HG02571 (cell line): ENCODE results near the gene ANO2.
"Not testable (repeated sequence)": the region's sequence is repeated elsewhere in the genome, so short reads cannot be mapped to it uniquely, and the experiment has no call there.

ENCODE experiments used
- ATAC-seq: cut with Tn5 transposase; IDR thresholded peaks from one replicate; pipeline ENCODE4 v1.9.1; 2021; ENCODE audit warnings: mild to moderate bottlenecking, moderate library complexity; ENCODE audit not compliant: unreplicated experiment

ANO2 gene

DNA sequence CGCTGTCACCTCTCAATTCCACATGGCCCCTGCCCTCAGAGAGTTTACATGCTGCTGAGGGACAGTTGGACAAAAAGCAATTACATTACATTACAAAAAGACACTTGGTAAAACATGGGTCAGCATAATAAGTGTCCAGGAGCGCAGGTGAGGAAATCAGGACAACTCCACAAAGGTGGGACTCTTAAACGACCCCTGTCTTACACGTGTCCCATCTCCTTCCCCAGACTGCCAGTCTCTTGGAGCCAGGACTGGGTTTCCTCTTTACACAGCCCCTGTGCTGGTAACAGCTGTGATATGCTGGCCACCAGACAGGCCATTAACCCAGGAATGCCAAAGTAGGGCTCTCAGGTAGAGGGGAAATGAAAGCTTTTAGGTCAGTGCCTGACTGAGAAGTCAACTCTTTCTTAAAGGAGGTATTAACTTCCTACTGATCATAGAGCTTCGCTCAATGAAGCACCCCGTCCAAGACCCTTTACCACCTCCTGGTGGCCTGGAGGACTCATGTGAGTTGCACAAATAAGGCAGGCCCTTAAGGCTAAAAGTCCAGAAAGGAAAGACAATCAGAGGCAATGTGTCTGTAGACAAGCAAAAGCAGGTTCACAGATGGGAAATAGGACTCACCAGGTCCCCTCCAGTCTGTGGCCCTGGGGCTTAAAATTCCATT, 55.5 kb downstream of the ANO2 start:
- no peak for ATAC-seq

DNA sequence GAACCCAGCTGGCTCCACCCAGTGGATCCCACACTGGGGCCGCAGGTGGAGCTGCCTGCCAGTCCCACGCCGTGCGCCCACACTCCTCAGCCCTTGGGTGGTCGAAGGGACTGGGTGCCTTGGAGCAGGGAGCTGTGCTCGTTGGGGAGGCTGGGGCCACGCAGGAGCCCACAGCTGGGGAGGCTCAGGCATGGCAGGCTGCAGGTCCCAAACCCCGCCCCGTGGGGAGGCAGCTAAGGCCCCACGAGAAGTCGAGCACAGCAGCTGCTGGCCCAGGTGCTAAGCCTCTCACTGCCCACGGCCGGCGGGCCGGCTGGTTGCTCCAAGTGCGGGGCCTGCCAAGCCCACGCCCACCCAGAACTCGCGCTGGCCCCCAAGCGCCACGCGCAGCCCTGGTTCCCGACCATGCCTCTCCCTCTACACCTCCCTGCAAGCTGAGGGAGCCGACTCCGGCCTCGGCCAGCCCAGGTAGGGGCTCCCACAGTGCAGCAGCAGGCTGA, 56.2 kb downstream of the ANO2 start:
- no peak for ATAC-seq

DNA sequence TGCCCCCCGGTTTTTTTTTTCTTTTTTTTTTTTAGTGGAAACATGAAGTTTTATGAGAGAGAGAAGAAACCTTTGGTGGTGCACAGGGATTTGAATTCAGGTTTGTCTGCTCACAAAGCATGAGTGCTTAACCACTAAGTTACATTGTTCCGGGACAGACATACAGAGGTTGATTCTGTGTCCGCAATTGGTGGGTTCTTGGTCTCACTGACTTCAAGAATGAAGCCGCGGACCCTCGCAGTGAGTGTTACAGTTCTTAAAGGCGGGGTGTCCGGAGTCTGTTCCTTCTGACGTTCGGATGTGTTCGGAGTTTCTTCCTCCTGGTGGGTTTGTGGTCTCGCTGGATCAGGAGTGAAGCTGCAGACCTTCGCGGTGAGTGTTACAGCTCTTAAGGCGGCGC, 57.2 kb downstream of the ANO2 start:
- ATAC-seq = not testable (repeated sequence)

DNA sequence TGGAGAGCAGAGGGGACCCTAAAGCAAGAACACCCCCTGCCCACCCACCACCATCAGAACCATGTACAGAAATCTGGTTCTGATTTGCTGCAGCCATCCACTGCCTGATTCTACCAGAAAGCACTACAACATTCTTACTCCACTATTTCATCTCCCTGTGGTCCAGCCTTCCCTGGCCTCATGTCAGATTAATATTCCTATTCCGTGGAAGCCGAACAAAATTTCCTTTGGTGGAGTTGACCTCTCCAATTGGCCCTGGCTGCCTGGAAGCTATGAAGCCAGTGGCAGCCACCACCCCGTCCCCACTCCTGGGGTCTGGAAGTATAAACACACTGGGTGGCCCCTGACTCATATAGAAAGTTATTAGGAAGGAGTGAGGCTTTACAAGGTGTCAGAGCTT, 60.2 kb downstream of the ANO2 start:
- ATAC-seq = no peak

DNA sequence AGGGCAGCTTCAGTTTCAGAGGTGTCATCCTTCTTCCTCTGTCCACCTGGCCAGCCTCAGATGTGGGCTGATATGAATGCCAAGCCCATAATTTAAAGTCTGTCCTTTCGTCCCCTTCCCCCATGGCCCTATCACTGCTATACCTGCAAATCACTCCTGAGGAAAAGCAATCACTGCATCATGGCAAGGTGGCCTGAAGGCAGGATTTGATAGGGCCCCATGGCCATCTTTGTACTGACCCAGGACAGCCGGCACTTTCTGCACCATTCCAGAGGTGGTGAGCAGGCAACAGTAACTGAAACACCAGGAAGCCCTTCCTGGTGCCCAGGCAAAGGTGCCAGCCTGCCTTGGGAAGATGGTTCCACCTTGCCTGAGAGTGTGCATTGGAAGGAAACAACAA, 60.8 kb downstream of the ANO2 start:
- ATAC-seq = no peak

DNA sequence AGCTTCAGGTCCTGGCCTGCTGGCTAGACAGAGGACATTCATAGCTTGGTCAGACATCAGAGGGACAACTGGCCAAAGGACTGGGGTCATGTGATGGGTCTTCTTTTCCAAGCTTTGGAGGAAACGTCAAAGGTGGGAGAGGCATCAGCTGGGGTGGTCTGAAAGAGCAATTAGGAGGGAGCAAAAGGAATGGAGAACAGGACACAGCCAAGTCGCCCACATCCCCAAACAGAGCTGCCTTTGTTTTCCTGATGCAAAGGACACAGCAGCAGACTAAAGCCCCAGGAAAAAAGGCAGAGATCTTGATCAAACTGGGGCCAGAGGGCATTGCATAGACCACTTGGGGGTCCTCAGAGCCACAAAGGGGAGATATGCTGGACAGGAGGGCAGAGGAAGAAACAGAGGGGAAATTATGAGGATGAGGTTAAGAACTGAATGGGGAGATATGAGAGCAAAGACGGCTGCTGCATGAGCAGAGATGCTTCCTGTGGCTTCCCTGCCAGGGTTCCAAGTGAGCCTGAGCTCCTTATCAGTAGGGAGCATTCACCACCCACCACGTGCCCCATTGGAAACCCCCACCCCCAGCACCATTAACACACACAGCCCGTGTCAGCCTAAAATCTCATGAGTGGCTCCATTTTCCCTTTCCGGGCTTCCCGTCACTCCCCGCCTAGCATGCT, 62.4 kb downstream of the ANO2 start:
- no peak for ATAC-seq

DNA sequence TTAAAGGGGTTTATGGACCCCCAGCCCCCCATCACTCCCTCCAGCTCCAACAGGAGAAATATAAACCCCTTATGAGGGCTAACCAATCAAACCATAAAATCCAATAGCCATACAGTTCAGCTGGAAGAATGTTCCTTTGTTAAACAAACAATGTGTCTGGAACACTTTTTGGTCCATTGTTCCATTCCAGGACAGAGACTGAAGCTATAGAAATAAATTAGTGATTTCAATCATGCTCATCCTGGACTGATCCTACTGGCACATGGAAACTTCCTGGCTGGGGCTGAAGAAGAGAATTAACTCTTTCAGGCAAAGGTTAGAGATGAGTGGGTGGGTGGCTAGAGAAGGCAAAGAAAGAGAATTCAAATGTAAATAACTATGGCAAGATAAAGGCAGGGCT, 63.4 kb downstream of the ANO2 start:
- no peak for ATAC-seq

DNA sequence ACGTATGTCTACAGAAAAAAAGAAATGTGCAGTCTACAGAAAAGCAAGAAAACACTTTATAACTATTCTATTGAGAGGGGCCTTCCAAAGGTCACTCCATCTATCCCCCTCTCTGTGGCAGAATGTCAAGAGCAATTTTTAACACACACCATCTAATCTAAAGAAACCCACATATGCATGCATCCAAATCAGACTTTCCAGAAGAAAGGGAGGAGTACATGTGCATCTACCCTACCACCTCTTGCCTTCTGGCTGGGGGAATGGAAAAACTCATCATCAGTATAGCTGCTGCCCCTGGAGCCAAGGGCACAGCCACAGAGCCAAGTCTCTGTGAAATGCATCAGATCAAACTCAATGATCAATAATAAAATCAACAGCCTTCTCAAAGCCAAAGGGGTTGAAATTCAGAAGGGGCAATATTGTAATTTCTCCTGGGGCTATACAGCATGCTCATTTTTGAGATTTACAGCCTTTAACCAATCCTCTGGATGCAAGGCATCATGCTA, 63.9 kb downstream of the ANO2 start:
- ATAC-seq = no peak

DNA sequence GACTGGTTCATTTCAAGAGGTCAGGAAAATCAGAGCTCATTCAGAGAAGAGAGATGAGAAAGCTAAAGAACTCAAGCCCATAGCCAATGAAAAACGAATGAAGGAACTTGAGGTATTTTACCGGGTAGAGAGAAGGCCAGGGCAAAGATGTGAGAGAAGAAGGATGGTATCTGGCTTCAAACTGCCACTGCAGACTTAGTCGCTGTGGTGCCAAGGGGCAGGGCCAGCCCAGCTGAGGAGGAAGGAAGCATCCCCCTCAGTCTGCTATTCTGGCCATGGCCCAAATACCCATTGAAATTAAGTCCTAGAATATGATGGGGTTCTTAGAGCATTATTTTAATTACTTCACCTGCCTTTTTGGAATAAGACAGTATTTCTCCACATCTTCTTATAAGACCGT, 69.2 kb downstream of the ANO2 start:
- ATAC-seq = no peak

DNA sequence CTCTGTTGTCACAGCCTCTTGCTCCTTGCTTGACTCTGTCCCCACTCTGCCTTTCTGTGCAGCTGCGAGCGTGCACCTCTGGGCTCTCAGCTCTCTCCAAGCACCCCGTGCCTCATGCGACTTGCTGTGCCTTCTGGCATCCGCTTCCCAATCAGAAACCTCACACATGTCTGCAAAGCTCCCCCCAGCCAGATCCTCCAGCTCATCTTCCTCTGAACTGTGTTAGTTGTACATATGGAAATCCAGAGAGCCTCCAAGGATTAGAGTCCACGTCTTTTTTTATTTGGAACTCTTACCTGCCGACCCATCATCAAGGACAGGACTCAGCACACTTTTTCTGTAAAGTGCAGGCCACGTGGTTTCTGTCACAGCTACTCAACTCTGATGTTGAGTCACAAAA, 70.5 kb downstream of the ANO2 start:
- ATAC-seq = no peak

DNA sequence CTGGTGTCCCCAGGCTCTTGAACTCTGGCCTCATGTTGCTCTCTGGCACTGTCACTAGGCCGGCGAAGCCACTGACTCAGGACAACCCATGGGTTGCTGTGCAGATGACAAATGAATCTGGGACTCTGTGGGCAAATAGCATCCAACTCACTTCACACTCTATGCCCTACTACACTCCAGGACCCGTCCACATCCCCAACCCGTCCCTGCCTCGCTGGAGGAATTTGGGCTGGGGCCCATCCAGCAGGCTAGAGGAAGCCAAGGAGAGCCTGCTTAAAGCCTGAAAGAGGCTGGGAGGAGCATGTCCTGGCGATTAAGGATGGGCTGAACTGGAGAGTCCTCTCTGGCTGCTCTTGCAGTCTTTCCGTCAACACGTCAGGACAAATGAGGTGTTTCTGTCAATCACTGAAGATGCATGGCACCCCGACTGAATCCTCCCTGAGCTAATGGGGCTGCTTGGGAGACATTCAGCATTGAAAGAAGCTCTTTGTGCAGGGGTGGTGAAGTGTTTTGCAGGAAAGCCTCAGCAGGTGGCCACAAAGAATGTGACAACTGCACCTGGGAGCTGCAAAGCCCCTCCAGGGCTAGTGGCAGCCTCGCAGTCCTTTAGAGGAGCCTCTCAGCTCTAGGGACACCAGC, 71.7 kb downstream of the ANO2 start:
- no peak for ATAC-seq

DNA sequence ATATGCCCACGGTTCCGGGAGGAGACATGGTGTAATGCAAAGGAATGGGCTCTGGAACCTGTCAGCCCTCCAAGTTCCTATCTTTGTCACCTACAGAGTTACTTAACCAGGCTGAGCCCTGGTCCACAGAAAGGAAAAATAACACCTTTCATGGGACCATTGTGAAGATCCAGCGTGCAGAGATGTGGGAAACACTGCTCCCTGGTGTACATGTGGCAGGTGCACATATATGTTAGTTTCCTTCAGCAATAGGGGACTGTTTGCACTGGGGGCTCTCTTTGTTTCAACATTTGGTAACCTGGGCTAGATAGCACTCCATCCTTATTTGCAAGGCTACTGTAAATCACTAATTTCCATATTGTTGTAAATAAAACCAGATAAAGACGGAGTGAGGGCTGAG, 72.3 kb downstream of the ANO2 start:
- ATAC-seq = no peak

DNA sequence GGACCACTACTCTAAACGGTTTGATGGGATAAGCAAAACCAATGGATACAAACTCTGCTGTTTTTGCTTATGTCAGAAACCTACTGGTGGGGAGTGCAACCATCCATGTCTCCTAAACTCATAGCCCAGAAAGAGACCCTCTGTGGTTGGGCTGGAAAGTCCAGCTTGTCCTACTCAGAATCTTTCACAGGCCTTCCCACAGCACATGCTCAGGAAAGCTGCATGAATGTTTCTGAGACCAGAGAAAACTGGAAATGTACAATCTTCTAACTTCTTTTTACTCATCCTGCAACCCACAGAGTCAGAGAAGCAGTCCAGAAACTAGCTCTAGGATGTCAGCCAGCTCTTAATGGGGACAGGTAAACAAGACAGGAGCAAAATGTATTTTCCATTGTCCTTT, 73.3 kb downstream of the ANO2 start:
- no peak for ATAC-seq

DNA sequence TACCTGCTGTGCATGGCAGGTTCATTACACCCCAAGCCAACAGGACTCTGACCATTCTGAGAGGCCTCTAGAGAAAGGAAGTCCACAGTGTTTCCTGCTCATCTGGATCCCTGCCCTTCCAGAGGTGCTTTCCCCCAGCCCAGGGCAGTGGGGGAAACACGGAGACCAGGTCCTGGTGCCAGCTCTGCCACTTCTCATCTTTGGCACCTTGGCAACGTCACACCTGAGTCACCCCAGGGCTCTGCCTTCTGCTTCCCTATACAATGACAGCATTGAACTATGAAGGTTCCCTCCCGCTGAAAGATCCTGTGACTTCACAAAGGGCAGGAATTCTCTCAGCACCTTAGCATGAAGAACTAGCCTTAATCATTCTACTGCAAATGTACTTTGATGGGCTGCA, 74.9 kb downstream of the ANO2 start:
- ATAC-seq = no peak

DNA sequence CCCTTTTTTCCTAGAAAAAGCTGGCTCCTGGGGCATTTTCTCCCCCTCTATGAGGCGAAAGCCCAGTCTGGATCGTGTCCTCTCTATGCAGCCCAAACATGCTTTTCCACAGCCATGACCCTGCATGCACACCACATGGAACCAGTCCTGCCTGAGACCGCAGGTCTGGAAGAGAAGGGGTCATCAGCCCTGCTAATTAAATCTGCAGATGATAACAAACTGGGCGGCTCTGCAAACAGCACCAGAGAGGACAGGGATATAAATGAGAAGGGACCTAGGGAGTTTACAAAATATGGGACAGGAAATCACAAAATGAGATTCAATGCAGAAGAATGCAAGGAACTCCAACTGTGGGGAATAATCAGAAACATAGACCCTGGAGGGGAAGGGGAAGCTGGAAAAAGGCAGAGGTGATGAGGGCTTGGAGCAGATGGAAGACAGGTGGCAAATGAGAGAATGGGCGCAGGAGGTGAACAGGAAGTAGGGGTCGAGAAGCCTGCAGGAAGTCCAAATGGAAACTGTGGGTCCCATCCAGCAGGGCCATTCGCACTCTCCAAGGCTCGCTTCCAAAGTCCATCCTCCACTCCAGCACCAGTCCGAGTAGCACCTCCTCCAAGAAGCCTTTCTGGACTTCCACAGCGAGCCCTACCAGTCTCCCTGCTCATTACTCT, 76.3 kb downstream of the ANO2 start:
- ATAC-seq = no peak

DNA sequence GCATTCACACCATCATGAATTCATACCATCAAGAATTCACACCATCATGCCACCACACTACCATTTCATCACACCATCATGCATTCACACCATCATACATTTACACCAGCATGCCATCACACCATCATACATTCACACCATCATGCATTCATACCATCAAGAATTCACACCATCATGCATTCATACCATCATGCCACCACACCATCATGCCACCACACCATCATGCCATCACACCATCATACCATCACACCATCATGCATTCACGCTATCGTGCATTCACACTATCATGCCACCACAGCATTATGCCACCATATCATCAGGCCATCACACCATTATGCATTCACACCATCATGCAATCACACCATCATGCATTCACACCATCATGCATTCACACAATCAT, 79.7 kb downstream of the ANO2 start:
- no peak for ATAC-seq

DNA sequence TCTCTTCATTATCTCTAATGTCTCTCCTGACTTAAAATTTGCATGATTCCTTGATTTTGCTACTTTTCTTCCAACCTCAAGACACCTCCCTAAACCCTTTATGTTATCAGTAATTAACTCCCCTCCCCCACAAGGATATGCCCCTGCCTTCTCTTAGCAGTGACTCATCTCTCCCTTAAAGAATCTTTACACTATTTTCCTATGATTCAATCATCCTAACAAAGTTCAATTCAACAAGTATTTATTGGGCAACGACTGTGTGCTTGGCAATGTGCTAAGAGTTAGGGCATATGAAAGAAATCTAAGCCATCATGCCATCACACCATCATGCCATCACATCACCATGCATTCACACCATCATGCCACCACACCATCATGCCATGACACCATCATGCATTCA, 80.1 kb downstream of the ANO2 start:
- no peak for ATAC-seq

DNA sequence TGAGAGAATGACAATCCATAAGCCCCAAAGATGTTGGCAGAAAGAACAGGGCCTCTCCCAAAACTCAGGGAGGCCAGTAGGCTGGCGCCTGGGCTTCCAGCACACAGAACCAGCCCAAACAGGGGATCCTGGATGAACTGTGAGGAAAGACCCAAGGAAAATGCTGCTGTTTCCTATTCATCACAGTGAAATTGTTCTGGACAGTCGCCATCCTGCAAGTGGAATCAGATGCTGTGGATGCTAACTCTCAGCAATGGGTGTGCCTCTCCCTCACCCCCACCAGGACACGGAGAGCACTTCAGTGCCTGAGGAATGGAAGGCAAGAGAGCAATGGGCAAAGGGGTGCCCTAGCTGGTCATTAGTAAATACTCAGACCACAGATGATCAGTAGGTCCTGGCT, 80.8 kb downstream of the ANO2 start:
- no peak for ATAC-seq

DNA sequence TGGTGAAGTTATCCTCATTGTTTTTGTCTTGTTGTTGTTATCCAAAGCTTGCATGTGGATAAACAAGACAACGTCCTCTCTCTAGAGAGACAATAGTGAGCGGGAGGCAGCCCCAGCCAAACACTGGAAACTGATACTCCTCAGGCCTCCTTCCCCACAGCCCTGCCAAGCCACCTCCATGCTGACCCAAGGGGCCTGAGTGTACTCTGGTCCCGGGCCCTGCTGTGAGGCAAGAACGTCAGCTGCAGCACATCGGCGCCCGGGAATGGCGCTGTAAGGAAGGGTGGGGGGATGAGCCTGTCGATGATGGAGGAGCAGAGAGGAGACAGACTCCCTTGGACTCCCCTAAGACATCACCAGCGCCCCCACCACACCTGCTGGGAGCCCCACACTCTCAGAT, 83.6 kb downstream of the ANO2 start:
- no peak for ATAC-seq

DNA sequence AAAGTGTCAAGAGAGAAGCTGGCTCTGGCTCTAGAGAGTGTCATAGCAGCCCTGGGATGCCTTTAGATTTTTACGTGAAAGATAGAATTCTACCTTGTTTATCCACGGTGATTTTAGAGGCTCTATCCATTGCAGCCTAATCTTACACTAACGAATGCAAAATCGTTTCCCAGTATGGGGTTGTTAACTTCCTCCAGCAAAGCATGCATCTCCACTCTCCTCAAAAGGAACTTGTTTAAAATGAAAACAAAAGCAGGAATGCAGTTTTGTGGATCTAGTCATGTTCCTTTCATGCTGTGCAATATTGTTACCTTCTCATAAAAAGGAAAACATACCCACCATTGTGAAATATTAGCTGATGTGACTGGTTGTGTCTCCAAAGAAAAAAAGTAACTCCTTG, 88.4 kb downstream of the ANO2 start:
- ATAC-seq = no peak

DNA sequence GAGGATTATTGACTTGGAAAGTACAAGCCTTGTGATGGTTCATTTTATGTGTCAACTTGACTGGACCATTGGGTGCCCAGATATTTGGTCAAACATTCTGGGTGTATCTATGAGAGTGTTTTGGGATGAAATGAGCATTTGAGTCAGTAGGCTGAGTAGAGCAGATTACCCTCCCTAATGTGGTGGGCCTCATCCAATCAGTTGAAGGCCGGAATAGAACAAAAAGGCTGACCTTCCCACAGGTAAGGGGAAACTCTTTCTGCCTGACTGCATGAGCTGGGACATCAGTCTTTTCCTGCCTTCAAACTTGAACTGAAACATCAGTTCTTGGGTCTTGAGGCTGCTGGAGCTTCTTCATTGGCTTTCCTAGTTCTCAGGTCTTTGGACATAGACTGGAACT, 98.1 kb downstream of the ANO2 start:
- ATAC-seq = no peak

DNA sequence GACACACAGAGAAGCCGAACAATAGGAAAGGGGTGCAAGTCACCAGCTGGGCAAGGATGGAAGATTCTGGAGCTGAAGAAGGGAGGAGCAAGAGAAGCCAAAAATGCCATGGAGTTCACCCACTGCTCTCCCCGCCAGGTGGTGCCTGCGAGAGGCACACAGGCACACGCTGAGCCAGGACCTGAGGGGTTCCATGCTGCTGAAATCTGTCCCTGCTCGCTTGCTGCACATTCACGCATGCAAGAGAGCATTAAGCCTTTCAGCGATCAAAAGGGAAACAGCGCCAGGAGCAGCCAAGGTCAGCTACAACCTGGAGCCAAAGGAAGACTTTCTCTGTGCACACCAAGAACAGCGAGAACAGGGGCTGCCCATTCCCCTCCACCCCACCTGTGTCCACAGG, 104.1 kb downstream of the ANO2 start:
- ATAC-seq = no peak
